COLO668 (cell line): ENCODE results near the gene TRPM3.

Experiments
- DNase-seq: peaks from one replicate; lab custom pipeline; 2025; ENCODE audit not compliant: unreplicated experiment; lab: John Stamatoyannopoulos, UW

The TRPM3 gene

GRCh38 chr9:70590315-70590677 is 531.1 kb downstream of the TRPM3 start:
- DNase-seq = no peak

GRCh38 chr9:70589571-70590314 is 531.7 kb downstream of the TRPM3 start:
- DNase-seq = no peak

GRCh38 chr9:70588999-70589398 is 532.4 kb downstream of the TRPM3 start:
- no peak for DNase-seq

- no peak for DNase-seq
These were observed 533.0 kb downstream of the TRPM3 start for GRCh38 chr9:70588381-70588780.

GRCh38 chr9:70587201-70587600 is 534.2 kb downstream of the TRPM3 start:
- DNase-seq = no peak

- no peak for DNase-seq
These were observed 534.9 kb downstream of the TRPM3 start for GRCh38 chr9:70586476-70586875.

- DNase-seq = no peak
These were observed 539.5 kb downstream of the TRPM3 start for GRCh38 chr9:70581955-70582350.

GRCh38 chr9:70581214-70581954 is 540.0 kb downstream of the TRPM3 start:
- DNase-seq = no peak

GRCh38 chr9:70580606-70581195 is 540.7 kb downstream of the TRPM3 start:
- no peak for DNase-seq

- DNase-seq = no peak
These were observed 541.7 kb downstream of the TRPM3 start for GRCh38 chr9:70579686-70580085.

GRCh38 chr9:70578720-70579119 is 542.7 kb downstream of the TRPM3 start:
- DNase-seq = no peak

- no peak for DNase-seq
These were observed 543.8 kb downstream of the TRPM3 start for GRCh38 chr9:70577671-70578070.

GRCh38 chr9:70576116-70576515 is 545.3 kb downstream of the TRPM3 start:
- no peak for DNase-seq

GRCh38 chr9:70574151-70574837 is 547.1 kb downstream of the TRPM3 start:
- DNase-seq = no peak

GRCh38 chr9:70573308-70573707 is 548.1 kb downstream of the TRPM3 start:
- DNase-seq = no peak

- no peak for DNase-seq
These were observed 550.2 kb downstream of the TRPM3 start for GRCh38 chr9:70571258-70571657.

- DNase-seq = no peak
These were observed 551.6 kb downstream of the TRPM3 start for GRCh38 chr9:70569791-70570190.

GRCh38 chr9:70569070-70569772 is 552.2 kb downstream of the TRPM3 start:
- no peak for DNase-seq

- DNase-seq = no peak
These were observed 553.9 kb downstream of the TRPM3 start for GRCh38 chr9:70567511-70567910.

GRCh38 chr9:70566751-70567150 is 554.7 kb downstream of the TRPM3 start:
- DNase-seq = no peak

GRCh38 chr9:70566066-70566465 is 555.4 kb downstream of the TRPM3 start:
- DNase-seq = no peak
